Thyroid gland (tissue), 4 donors: ENCODE data around the gene HNRNPL. TPM values are rescaled to one million over a fixed set of nuclear protein-coding genes. Genes with fewer than 3 reads are reported as not detected.
"Not testable (repeated sequence)": the region's sequence is repeated elsewhere in the genome, so short reads cannot be mapped to it uniquely, and the experiment has no call there.

ENCODE experiments used
- DNase-seq, 2 donors: peaks; one replicate each; pipeline ENCODE4 v3.0.0-alpha.2; 2019
- H3K27ac ChIP-seq, 3 donors: fragments of 200-600 bp; sonication (generic); 1 replicate in 2 of 3; 2 replicates in 1 of 3; pipeline ENCODE4 v1.5.1; 2016 to 2019; ENCODE audit warnings: mild to moderate bottlenecking in 1 of 3, moderate library complexity in 1 of 3
- H3K27me3 ChIP-seq: fragments of 200-600 bp; sonication (generic); one replicate; pipeline ENCODE4 v1.5.1; 2019
- H3K36me3 ChIP-seq, 2 donors: fragments of 200-600 bp; sonication (generic); one replicate each; pipeline ENCODE4 v1.5.1; 2016 to 2019
- H3K4me1 ChIP-seq, 2 donors: fragments of 200-600 bp; sonication (generic); one replicate each; pipeline ENCODE4 v1.5.1; 2017 to 2019
- H3K4me3 ChIP-seq, 3 donors: fragments of 200-600 bp; sonication (generic); replicated peaks in 1 of 3; 1 replicate in 2 of 3; 2 replicates in 1 of 3; pipeline ENCODE4 v1.5.1; 2016; ENCODE audit warnings: mild to moderate bottlenecking in 1 of 3
- H3K9me3 ChIP-seq: fragments of 200-600 bp; sonication (generic); one replicate; pipeline ENCODE4 v1.5.1; 2017
- POLR2A ChIP-seq, 2 donors: fragments of 450-650 bp; IDR thresholded peaks; one replicate each; pipeline ENCODE4 v1.6.1; 2017; ENCODE audit warnings: antibody characterized with exemption in 2 of 2, mild to moderate bottlenecking in 2 of 2, moderate library complexity in 1 of 2
- WGBS, 2 donors: methylation state at CpG; one replicate each; pipeline ENCODE4 v1.1.5; 2017; 5-methylcytosine and 5-hydroxymethylcytosine counted together
- intact Hi-C: fragments of 100-400 bp; cut with DNase I; formaldehyde crosslinking; loops from one replicate; pipeline ENCODE4 v1.15.1; 2023
- total RNA-seq, 4 donors: library from RNA; depleted of rRNA; stranded (reverse); fragments of >200 nt; gene quantifications; one replicate each; pipeline ENCODE4 v1.2.3, GENCODE V29; 2016
- TF ChIP-seq, protein P1 (sequence below), 6 experiments: fragments of 200-600 bp in 3 of 6; fragments of 450-650 bp in 3 of 6; sonication (generic) in 3 of 6; IDR thresholded peaks; one replicate each; pipeline ENCODE4 v1.5.1; 2016 to 2019; ENCODE audit warnings: antibody characterized with exemption in 6 of 6, mild to moderate bottlenecking in 2 of 6, inconsistent platforms in 1 of 6, moderate library complexity in 1 of 6

Gene HNRNPL
- total RNA-seq, 4 donors from 2014 or later, result 181 to 247 (median 232) TPM

DNA sequence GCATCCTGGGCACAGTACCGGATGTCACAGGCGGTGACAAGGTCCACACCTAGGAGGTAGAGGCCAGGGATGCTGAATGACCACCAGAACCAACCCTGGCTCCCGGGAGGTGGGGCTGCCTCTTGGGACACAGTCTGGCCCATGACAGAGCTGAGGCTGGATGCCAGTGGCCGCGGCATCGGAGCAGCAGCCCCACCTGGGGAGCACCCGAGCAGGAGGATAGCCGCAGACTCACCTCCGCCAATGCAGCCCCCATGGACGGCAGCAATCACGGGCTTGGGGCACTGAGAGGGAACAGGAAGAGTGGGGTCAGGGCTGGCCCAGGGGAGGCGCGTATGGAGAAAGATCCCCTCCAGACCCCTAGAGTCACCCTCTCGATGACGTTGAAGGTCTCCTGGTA lies 32.7 kb downstream of the HNRNPL start:
- Histone ChIP-seq H3K9me3 (no peaks in the 10 kb centered on the region), H3K36me3 (peaks cover 27 to 32% of the 10 kb centered on the region in 2 donors)
- 98% methylated on average over 7 to 10 of the region's 15 CpGs for WGBS, 2 donors

DNA sequence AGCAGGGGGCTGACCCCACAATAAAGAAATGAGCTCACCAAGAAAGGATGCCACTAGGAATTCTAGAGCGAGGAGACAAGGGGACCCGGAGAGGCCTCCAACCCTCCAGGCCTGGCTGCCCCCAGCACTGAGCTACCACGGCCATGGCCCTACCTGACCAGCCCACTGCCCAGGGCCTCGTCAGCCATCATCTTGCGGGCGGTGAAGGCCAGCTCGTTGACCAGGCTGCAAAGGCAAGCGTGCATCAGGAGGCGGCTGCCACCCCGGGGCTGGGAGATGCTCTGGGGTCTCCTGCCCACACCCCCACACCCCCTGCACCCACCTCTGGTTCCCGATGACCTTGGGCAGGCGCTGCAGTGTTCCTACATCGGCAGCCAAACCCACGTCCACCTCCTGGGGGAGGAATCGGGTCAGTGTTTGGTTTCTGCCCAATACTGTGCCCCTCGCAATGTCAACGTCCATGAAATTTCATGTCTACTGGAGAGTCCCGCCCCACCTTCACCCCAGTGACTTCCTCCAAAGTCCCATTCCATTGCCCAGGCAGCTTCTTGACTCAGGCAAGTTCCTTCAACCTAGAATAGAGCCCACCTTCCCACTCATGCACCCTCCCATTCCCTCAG lies 33.5 kb downstream of the HNRNPL start:
- H3K27ac ChIP-seq, result no peak overlapping the region
- intact Hi-C loops, result no loop called here
- H3K36me3 ChIP-seq, result peaks cover 26 to 32% of the 10 kb centered on the region in 2 donors

More for the DNA sequence above, 32.7 kb downstream of the HNRNPL start:
- Histone ChIP-seq H3K4me3 (no peak overlapping the region), H3K27ac (no peak overlapping the region), H3K4me1 (peaks cover 0 to 8% of the 10 kb centered on the region in 2 donors), H3K27me3 (no peaks in the 10 kb centered on the region)
- TF ChIP-seq POLR2A (IDR thresholded peaks at IDR 0.05), result no peak
- TF ChIP-seq, protein P1, sequence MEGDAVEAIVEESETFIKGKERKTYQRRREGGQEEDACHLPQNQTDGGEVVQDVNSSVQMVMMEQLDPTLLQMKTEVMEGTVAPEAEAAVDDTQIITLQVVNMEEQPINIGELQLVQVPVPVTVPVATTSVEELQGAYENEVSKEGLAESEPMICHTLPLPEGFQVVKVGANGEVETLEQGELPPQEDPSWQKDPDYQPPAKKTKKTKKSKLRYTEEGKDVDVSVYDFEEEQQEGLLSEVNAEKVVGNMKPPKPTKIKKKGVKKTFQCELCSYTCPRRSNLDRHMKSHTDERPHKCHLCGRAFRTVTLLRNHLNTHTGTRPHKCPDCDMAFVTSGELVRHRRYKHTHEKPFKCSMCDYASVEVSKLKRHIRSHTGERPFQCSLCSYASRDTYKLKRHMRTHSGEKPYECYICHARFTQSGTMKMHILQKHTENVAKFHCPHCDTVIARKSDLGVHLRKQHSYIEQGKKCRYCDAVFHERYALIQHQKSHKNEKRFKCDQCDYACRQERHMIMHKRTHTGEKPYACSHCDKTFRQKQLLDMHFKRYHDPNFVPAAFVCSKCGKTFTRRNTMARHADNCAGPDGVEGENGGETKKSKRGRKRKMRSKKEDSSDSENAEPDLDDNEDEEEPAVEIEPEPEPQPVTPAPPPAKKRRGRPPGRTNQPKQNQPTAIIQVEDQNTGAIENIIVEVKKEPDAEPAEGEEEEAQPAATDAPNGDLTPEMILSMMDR (IDR thresholded peaks at IDR 0.05), result no peak
- DNase-seq, result no peak
- intact Hi-C loops, result no loop called here

DNA sequence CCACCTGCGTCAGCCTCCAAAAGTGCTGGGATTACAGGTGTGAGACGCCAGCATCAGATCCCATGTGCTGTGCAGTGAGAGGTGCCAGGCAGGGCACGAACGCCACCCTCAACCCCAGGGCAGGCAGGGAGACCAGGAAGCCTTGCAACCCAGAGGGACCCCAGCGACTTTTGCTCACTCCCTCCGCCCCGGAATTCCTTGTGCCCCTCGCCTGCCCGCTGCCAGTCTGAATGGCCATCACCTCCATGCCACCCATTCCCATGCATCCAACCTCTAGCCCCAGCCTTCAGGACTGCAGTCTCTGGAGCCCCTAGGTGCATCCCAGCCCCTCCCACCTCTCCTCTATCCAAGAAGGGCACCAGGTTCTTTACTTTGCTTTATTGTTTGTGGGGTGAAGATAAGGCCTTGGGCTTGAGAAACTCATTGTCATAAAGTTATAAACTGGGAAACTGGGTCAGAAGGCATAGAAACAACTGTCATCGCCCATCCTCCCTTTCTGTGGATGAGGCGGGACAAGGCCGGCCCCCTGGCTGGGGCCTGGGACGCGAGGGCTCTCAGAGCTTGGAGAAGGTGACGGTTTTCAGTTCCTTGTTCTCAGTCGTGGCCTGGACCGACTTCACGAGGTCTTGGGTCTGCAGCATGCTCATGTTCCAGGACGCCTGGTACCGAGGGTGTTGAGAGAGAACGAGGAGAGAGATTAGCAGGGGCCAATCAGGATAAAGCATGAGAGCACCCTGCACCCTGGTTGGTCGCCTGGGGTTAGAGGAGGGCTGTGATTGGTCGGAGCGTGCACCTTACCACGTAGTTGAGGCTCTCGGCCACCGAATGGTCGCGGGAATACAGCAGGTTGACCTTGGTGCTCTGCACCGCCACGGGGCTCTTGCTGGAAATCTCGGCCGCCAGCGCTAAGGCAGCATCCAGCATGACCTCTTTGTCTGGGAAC lies 34.5 kb downstream of the HNRNPL start:
- H3K27ac ChIP-seq, result no peak overlapping the region

More for the DNA sequence above, 33.5 kb downstream of the HNRNPL start:
- no peak overlapping the region for H3K4me3 ChIP-seq
- DNase-seq, result no peak
- H3K4me1 ChIP-seq, result peaks cover 0 to 8% of the 10 kb centered on the region in 2 donors
- no peaks in the 10 kb centered on the region for H3K27me3 ChIP-seq
- WGBS, 2 donors, result 94 to 96% methylated on average over 12 to 18 of the region's 18 CpGs
- no peaks in the 10 kb centered on the region for H3K9me3 ChIP-seq
- no peak for TF ChIP-seq POLR2A (IDR thresholded peaks at IDR 0.05)
- TF ChIP-seq, protein P1 (IDR thresholded peaks at IDR 0.05), result no peak

DNA sequence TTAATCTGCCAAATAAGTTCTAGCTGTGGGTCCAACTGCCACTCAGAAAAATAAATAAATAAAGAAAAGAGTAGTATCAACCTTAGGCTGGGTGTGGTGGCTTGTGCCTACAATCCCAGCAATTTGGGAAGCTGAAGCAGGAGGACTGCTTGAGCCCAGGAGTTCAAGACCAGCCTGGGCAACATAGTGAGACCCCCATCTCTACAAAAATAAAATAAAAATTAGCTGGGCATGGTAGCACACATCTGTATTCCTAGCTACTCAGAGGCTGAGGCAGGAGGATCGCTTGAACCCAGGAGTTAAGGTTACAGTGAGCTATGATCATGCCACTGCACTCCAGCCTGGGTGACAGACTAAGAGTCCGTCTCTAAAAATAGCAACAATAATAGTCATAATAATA lies 35.9 kb downstream of the HNRNPL start:
- DNase-seq, H3K27me3 ChIP-seq, intact Hi-C loops, H3K27ac ChIP-seq, H3K9me3 ChIP-seq, H3K4me3 ChIP-seq, H3K4me1 ChIP-seq: not testable (repeated sequence)
- 89 to 91% methylated on average over 2 of the region's 2 CpGs for WGBS, 2 donors
- H3K36me3 ChIP-seq, result peaks cover 26 to 32% of the 10 kb centered on the region in 2 donors

More for the DNA sequence above, 34.5 kb downstream of the HNRNPL start:
- Histone ChIP-seq H3K9me3 (no peaks in the 10 kb centered on the region), H3K27me3 (no peaks in the 10 kb centered on the region), H3K4me1 (peaks cover 0 to 8% of the 10 kb centered on the region in 2 donors), H3K36me3 (peaks cover 26 to 32% of the 10 kb centered on the region in 2 donors), H3K4me3 (no peak overlapping the region)
- no peak for DNase-seq
- no peak for TF ChIP-seq POLR2A (IDR thresholded peaks at IDR 0.05)
- TF ChIP-seq, protein P1 (IDR thresholded peaks at IDR 0.05), result no peak
- 92 to 95% methylated on average over 33 of the region's 34 CpGs for WGBS, 2 donors
- intact Hi-C loops, result no loop called here

DNA sequence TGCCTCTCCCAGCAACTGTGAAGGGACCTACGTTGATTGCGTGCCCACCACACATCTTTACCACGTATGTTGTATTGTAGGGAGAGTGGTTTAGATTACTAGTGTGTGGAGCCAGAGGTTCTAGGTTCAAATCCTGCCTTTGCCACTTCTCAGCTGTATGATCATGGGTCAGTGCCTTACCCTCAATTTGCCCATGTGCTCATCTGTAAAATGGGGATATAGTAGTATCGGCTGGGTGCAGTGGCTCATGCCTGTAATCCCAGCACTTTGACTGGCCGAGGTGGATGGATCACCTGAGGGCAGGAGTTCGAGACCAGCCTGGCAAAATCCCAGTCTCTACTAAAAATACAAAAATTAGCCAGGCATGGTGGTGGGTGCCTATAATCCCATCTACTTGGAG lies 36.5 kb downstream of the HNRNPL start:
- Histone ChIP-seq H3K4me1 (peaks cover 0 to under 1% of the 10 kb centered on the region in 2 donors), H3K27me3 (no peaks in the 10 kb centered on the region), H3K4me3 (no peak overlapping the region), H3K36me3 (peaks cover 26 to 32% of the 10 kb centered on the region in 2 donors), H3K9me3 (no peaks in the 10 kb centered on the region), H3K27ac (no peak overlapping the region)
- DNase-seq, result no peak
- intact Hi-C loops, result no loop called here
- WGBS, 2 donors, result 94 to 95% methylated on average over 6 of the region's 6 CpGs
- TF ChIP-seq, protein P1 (IDR thresholded peaks at IDR 0.05), result no peak
- TF ChIP-seq POLR2A (IDR thresholded peaks at IDR 0.05), result no peak
